Mononuclear cell (primary cell): ENCODE results near the gene TMEM54. TPM values are rescaled to one million over a fixed set of nuclear protein-coding genes. Genes with fewer than 3 reads are reported as not detected.

Experiments
- H3K27me3 ChIP-seq: 2 replicates; pipeline ENCODE4 v1.6.0; 2011; ENCODE audit warnings: low read length, control low read depth; ENCODE audit not compliant: insufficient read depth
- H3K4me1 ChIP-seq: 2 replicates; pipeline ENCODE4 v1.5.1; 2011; ENCODE audit warnings: mild to moderate bottlenecking, low read length, control low read depth; ENCODE audit not compliant: insufficient read depth
- H3K4me3 ChIP-seq: 2 replicates; pipeline ENCODE4 v1.5.1; 2011; ENCODE audit warnings: mild to moderate bottlenecking, low read length, moderate library complexity
- H3K9me3 ChIP-seq: 2 replicates; pipeline ENCODE4 v1.5.1; 2011; ENCODE audit warnings: low read depth, mild to moderate bottlenecking, control low read depth, low read length
- total RNA-seq: library from RNA; depleted of rRNA; stranded (reverse); fragments of >200 nt; gene quantifications from one replicate; pipeline ENCODE4 v1.2.3, GENCODE V29; 2012

TMEM54 gene
- total RNA-seq, 1 donor, result not detected

GRCh38 chr1:32858791-32859190 is 42.4 kb downstream of the TMEM54 start:
- H3K27me3 ChIP-seq, result no peaks in the 10 kb centered on the region
- no peaks in the 10 kb centered on the region for H3K4me1 ChIP-seq
- H3K9me3 ChIP-seq, result no peaks in the 10 kb centered on the region
- H3K4me3 ChIP-seq, result no peak overlapping the region

- H3K9me3 ChIP-seq, result no peaks in the 10 kb centered on the region
- H3K4me1 ChIP-seq, result no peaks in the 10 kb centered on the region
- H3K27me3 ChIP-seq, result no peaks in the 10 kb centered on the region
- H3K4me3 ChIP-seq, result no peak overlapping the region
Observed at GRCh38 chr1:32858136-32858535, 43.1 kb downstream of the TMEM54 start.

DNA sequence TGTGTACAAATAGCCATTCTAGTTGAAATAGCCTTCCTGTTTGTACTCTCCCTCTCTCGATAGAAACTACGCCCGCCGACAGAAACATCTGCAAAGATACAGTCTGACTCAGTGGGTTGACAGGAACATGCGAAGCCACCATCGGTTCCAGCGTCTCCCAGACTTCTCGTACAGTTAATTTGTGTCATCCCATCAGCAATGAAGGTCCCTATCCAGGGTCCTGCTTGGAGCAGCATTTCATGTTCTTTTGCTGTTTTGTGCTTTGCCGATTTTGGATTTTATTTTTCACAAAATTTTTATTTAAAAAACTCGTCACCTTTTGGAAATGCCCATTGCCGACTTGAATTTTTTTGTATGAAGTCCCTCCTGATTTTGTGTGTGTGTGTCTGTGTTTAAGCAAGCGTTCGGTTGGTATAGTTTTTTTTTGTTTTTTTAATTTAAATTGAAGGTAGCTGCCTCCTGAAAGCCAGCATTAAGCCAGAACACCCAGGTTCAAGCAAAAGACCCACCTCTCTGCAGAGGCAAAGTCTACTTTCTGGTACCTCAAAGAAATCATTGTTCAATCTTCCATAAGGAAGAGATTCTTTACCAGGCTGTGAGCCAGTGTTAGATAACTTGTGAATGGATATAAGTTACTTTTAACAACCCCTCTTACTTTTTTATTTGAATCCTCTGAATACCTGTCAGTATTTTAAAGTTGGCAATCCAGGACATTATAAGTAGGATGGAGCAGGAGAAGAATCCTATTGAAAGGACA is 45.1 kb downstream of the TMEM54 start:
- H3K27me3 ChIP-seq, result no peaks in the 10 kb centered on the region

GRCh38 chr1:32848354-32849063 is 52.7 kb downstream of the TMEM54 start:
- Histone ChIP-seq H3K4me3 (no peak overlapping the region), H3K4me1 (no peaks in the 10 kb centered on the region), H3K9me3 (no peaks in the 10 kb centered on the region)

More for the DNA sequence above, 45.1 kb downstream of the TMEM54 start:
- Histone ChIP-seq H3K4me3 (no peak overlapping the region), H3K4me1 (no peaks in the 10 kb centered on the region), H3K9me3 (no peaks in the 10 kb centered on the region)

More at GRCh38 chr1:32848354-32849063, 52.7 kb downstream of the TMEM54 start:
- no peaks in the 10 kb centered on the region for H3K27me3 ChIP-seq

Other genes starting within 250 kb of the TMEM54 start
- gene SYNC, start 198.6 kb downstream of the TMEM54 start, total RNA-seq, result 0.10 TPM
- gene YARS1, start 84.0 kb downstream of the TMEM54 start, total RNA-seq, result 88.7 TPM
- 18.5 TPM for gene S100PBP, start 83.7 kb downstream of the TMEM54 start, total RNA-seq
- gene FNDC5, start 30.5 kb downstream of the TMEM54 start, total RNA-seq, result 0.10 TPM
- not detected for gene HPCA, start 14.9 kb downstream of the TMEM54 start, total RNA-seq
- gene RNF19B, start 63.4 kb upstream of the TMEM54 start, total RNA-seq, result 69.0 TPM
- gene AK2, start 135.5 kb upstream of the TMEM54 start, total RNA-seq, result 29.1 TPM
- gene AZIN2, start 179.8 kb upstream of the TMEM54 start, total RNA-seq, result 1.6 TPM